Peyer's patch (tissue), 4 donors: ENCODE data around the gene OLFML1. TPM values are rescaled to one million over a fixed set of nuclear protein-coding genes. Genes with fewer than 3 reads are reported as not detected.

Source experiments
- DNase-seq, 3 donors: peaks; one replicate each; pipeline ENCODE4 v3.0.0-alpha.2; 2017 to 2019
- H3K27ac ChIP-seq, 4 donors: fragments of 200-600 bp; sonication (generic); one replicate each; pipeline ENCODE4 v1.5.1; 2016 to 2019
- H3K27me3 ChIP-seq, 2 donors: fragments of 200-600 bp; sonication (generic); one replicate each; pipeline ENCODE4 v1.5.1; 2019
- H3K36me3 ChIP-seq, 3 donors: fragments of 200-600 bp; sonication (generic); one replicate each; pipeline ENCODE4 v1.5.1; 2016 to 2019
- H3K4me1 ChIP-seq, 4 donors: fragments of 200-600 bp; sonication (generic); one replicate each; pipeline ENCODE4 v1.5.1; 2016 to 2019
- H3K4me3 ChIP-seq, 4 donors: fragments of 200-600 bp; sonication (generic); 1 replicate in 3 of 4; 2 replicates in 1 of 4; pipeline ENCODE4 v1.5.1; 2016 to 2019; ENCODE audit warnings: mild to moderate bottlenecking in 1 of 4
- H3K9me3 ChIP-seq, 4 donors: fragments of 200-600 bp; sonication (generic); one replicate each; pipeline ENCODE4 v1.5.1; 2016 to 2019; ENCODE audit warnings: mild to moderate bottlenecking in 1 of 4
- CTCF ChIP-seq, 6 experiments: fragments of 450-650 bp in 4 of 6; fragments of 200-600 bp in 2 of 6; sonication (generic) in 1 of 6; IDR thresholded peaks; one replicate each; pipeline ENCODE4 v1.5.1; 2017 to 2019; ENCODE audit warnings: antibody characterized with exemption in 6 of 6, mild to moderate bottlenecking in 3 of 6, moderate library complexity in 1 of 6
- POLR2A ChIP-seq, 2 donors: fragments of 450-650 bp; IDR thresholded peaks; one replicate each; pipeline ENCODE4 v1.5.1; 2017; ENCODE audit warnings: antibody characterized with exemption in 2 of 2, mild to moderate bottlenecking in 2 of 2, moderate library complexity in 2 of 2
- total RNA-seq, 4 donors: library from RNA; depleted of rRNA; stranded (reverse); fragments of >200 nt; gene quantifications; one replicate each; pipeline ENCODE4 v1.1.0, GENCODE V29; 2016

The OLFML1 gene
- total RNA-seq, 4 donors from 2014 or later: 2.3 to 8.4 (median 3.2) TPM

GRCh38 chr11:7536100-7536499, 50.8 kb downstream of the OLFML1 start:
- no peak overlapping the region for H3K4me3 ChIP-seq
- no peaks in the 10 kb centered on the region for H3K36me3 ChIP-seq
- H3K27me3 ChIP-seq: no peaks in the 10 kb centered on the region
- H3K4me1 ChIP-seq: peaks cover 0 to 22% (median 0%) of the 10 kb centered on the region in 4 donors
- H3K27ac ChIP-seq: no peak overlapping the region
- peak in 2 of 3 donors; percentile 58 to 63 for DNase-seq
- H3K9me3 ChIP-seq: no peaks in the 10 kb centered on the region
- TF ChIP-seq CTCF (IDR thresholded peaks at IDR 0.05) (peak in 4 of 6 experiments; percentile 26 to 59 (median 44)), POLR2A (IDR thresholded peaks at IDR 0.05) (no peak)

GRCh38 chr11:7537265-7537664, 52.0 kb downstream of the OLFML1 start:
- Histone ChIP-seq H3K4me3 (no peak overlapping the region), H3K36me3 (no peaks in the 10 kb centered on the region), H3K27ac (no peak overlapping the region), H3K4me1 (peaks cover 0 to 22% (median 0%) of the 10 kb centered on the region in 4 donors), H3K27me3 (no peaks in the 10 kb centered on the region), H3K9me3 (no peaks in the 10 kb centered on the region)
- no peak for DNase-seq
- TF ChIP-seq CTCF (IDR thresholded peaks at IDR 0.05) (no peak), POLR2A (IDR thresholded peaks at IDR 0.05) (no peak)

- Histone ChIP-seq H3K9me3 (no peaks in the 10 kb centered on the region), H3K27me3 (no peaks in the 10 kb centered on the region), H3K36me3 (no peaks in the 10 kb centered on the region), H3K27ac (no peak overlapping the region), H3K4me1 (peaks cover 0 to 22% (median 0%) of the 10 kb centered on the region in 4 donors), H3K4me3 (no peak overlapping the region)
- DNase-seq: no peak
- TF ChIP-seq POLR2A (IDR thresholded peaks at IDR 0.05) (no peak), CTCF (IDR thresholded peaks at IDR 0.05) (no peak)
Observed at GRCh38 chr11:7538031-7538430, 52.7 kb downstream of the OLFML1 start.

- H3K27ac ChIP-seq: no peak overlapping the region
- DNase-seq: no peak
- peaks cover 0 to 22% (median 0%) of the 10 kb centered on the region in 4 donors for H3K4me1 ChIP-seq
- H3K36me3 ChIP-seq: no peaks in the 10 kb centered on the region
- no peaks in the 10 kb centered on the region for H3K27me3 ChIP-seq
- TF ChIP-seq POLR2A (IDR thresholded peaks at IDR 0.05): no peak
- no peak for TF ChIP-seq CTCF (IDR thresholded peaks at IDR 0.05)
- no peak overlapping the region for H3K4me3 ChIP-seq
- no peaks in the 10 kb centered on the region for H3K9me3 ChIP-seq
Observed at GRCh38 chr11:7538466-7539454, 53.5 kb downstream of the OLFML1 start.

GRCh38 chr11:7540830-7541555, 55.7 kb downstream of the OLFML1 start:
- H3K9me3 ChIP-seq: no peaks in the 10 kb centered on the region
- no peak overlapping the region for H3K4me3 ChIP-seq
- DNase-seq: no peak
- H3K27ac ChIP-seq: no peak overlapping the region
- H3K27me3 ChIP-seq: no peaks in the 10 kb centered on the region
- H3K4me1 ChIP-seq: peaks cover 0 to 18% (median 0%) of the 10 kb centered on the region in 4 donors
- no peaks in the 10 kb centered on the region for H3K36me3 ChIP-seq
- TF ChIP-seq CTCF (IDR thresholded peaks at IDR 0.05) (no peak), POLR2A (IDR thresholded peaks at IDR 0.05) (no peak)
